Neural cell (in vitro differentiated cells): ENCODE measurements around the gene SLC22A14. TPM values are rescaled to one million over a fixed set of nuclear protein-coding genes. Genes with fewer than 3 reads are reported as not detected.

Source experiments
- H2AFZ ChIP-seq: fragments of 200-600, 300-800 bp; sonication (generic), shearing (Covaris generic); 2 replicates; pipeline ENCODE4 v1.6.0; 2014; ENCODE audit warnings: low read depth, mild to moderate bottlenecking, antibody characterized with exemption, low read length, moderate library complexity
- H3F3A ChIP-seq: fragments of 200-600 bp; shearing (Covaris generic); 2 replicates; pipeline ENCODE4 v1.6.1; 2016; ENCODE audit warnings: mild to moderate bottlenecking, moderate library complexity, mixed read lengths, antibody characterized with exemption, low read length; ENCODE audit not compliant: insufficient read depth, poor library complexity, severe bottlenecking
- H3K27ac ChIP-seq: fragments of 200-600, 300-800 bp; sonication (generic), shearing (Covaris generic); 2 replicates; pipeline ENCODE4 v1.5.1; 2014; ENCODE audit warnings: mild to moderate bottlenecking, low read length, moderate library complexity
- H3K27me3 ChIP-seq: fragments of 300-800, 200-600 bp; sonication (generic), shearing (Covaris generic); 2 replicates; pipeline ENCODE4 v1.6.0; 2014; ENCODE audit warnings: mild to moderate bottlenecking, low read depth, low read length, moderate library complexity; ENCODE audit not compliant: insufficient read depth
- H3K36me3 ChIP-seq: fragments of 300-800, 200-600 bp; sonication (generic), shearing (Covaris generic); 2 replicates; pipeline ENCODE4 v1.5.1; 2014; ENCODE audit warnings: mild to moderate bottlenecking, antibody characterized with exemption, low read length, moderate library complexity; ENCODE audit not compliant: insufficient read depth
- H3K4me2 ChIP-seq: fragments of 300-800, 200-600 bp; sonication (generic), shearing (Covaris generic); 2 replicates; pipeline ENCODE4 v1.6.0; 2014; ENCODE audit warnings: mild to moderate bottlenecking, low read length
- H3K4me3 ChIP-seq: fragments of 300-800, 200-600 bp; sonication (generic), shearing (Covaris generic); 2 replicates; pipeline ENCODE4 v1.5.1; 2014; ENCODE audit warnings: mild to moderate bottlenecking, low read length, moderate library complexity
- H3K79me2 ChIP-seq: fragments of 200-600 bp; shearing (Covaris generic); replicated peaks from 2 replicates; pipeline ENCODE4 v1.6.0; 2014; ENCODE audit warnings: mild to moderate bottlenecking, low read length, moderate library complexity; ENCODE audit not compliant: insufficient read depth
- H3K9ac ChIP-seq: fragments of 300-800, 200-600 bp; sonication (generic), shearing (Covaris generic); 2 replicates; pipeline ENCODE4 v1.6.1; 2016; ENCODE audit warnings: mild to moderate bottlenecking, low read length, mixed read lengths
- H3K9me2 ChIP-seq: fragments of 200-600 bp; shearing (Covaris generic); 2 replicates; pipeline ENCODE4 v1.6.1; 2016; ENCODE audit warnings: mild to moderate bottlenecking, low read length, mixed read lengths; ENCODE audit not compliant: insufficient read depth
- H3K9me3 ChIP-seq: fragments of 200-600, 300-800 bp; sonication (generic), shearing (Covaris generic); 2 replicates; pipeline ENCODE4 v1.6.1; 2016; ENCODE audit warnings: mild to moderate bottlenecking, mixed run types, low read length, moderate library complexity, mixed read lengths
- H4K20me1 ChIP-seq: fragments of 200-600 bp; shearing (Covaris generic); 2 replicates; pipeline ENCODE4 v1.6.1; 2016; ENCODE audit warnings: mild to moderate bottlenecking, mixed run types; ENCODE audit not compliant: insufficient read depth
- CTCF ChIP-seq: fragments of 450-650 bp; IDR thresholded peaks from 2 replicates; pipeline ENCODE4 v1.5.1; 2014; ENCODE audit warnings: antibody characterized with exemption, mild to moderate bottlenecking, moderate library complexity; ENCODE audit not compliant: poor library complexity, severe bottlenecking
- EP300 ChIP-seq: fragments of 450-650 bp; conservative IDR thresholded peaks from 2 replicates; pipeline ENCODE4 v1.6.1; 2014; ENCODE audit warnings: antibody characterized with exemption, mild to moderate bottlenecking, moderate library complexity; ENCODE audit not compliant: poor library complexity, severe bottlenecking
- EZH2 ChIP-seq: fragments of 200-600, 300-800 bp; shearing (Covaris generic), sonication (generic); IDR thresholded peaks from 2 replicates; pipeline ENCODE4 v1.6.1; 2014; ENCODE audit warnings: antibody characterized with exemption, low read length, borderline replicate concordance, mild to moderate bottlenecking; ENCODE audit not compliant: insufficient read depth, poor library complexity, severe bottlenecking
- MXI1 ChIP-seq: fragments of 450-650 bp; conservative IDR thresholded peaks from 2 replicates; pipeline ENCODE4 v1.6.1; 2014; ENCODE audit warnings: antibody characterized with exemption, mild to moderate bottlenecking; ENCODE audit not compliant: poor library complexity, severe bottlenecking
- POLR2AphosphoS5 ChIP-seq: IDR thresholded peaks from 2 replicates; pipeline ENCODE4 v1.6.1; 2012
- RAD21 ChIP-seq: fragments of 450-650 bp; conservative IDR thresholded peaks from 2 replicates; pipeline ENCODE4 v1.6.1; 2014; ENCODE audit warnings: antibody characterized with exemption, mild to moderate bottlenecking, moderate library complexity
- REST ChIP-seq: IDR thresholded peaks from 2 replicates; pipeline ENCODE4 v1.6.1; 2012; ENCODE audit warnings: borderline replicate concordance
- SMC3 ChIP-seq: fragments of 450-650 bp; conservative IDR thresholded peaks from 2 replicates; pipeline ENCODE4 v1.6.1; 2014; ENCODE audit warnings: antibody characterized with exemption, mild to moderate bottlenecking, moderate library complexity; ENCODE audit not compliant: poor library complexity
- TAF1 ChIP-seq: IDR thresholded peaks from 2 replicates; pipeline ENCODE4 v1.6.1; 2012; ENCODE audit warnings: low read depth
- polyA plus RNA-seq: library from polyadenylated mRNA; depleted of rRNA; stranded (reverse); fragments of >200 nt; gene quantifications from 2 replicates; pipeline ENCODE4 v1.2.3, GENCODE V29; 2014

Gene SLC22A14
- polyA plus RNA-seq, 1 donor from 2014 or later = 0.25 TPM

GRCh38 chr3:38364721-38365400 lies 82.8 kb downstream of the SLC22A14 start:
- TF ChIP-seq POLR2AphosphoS5 (no peak), TAF1 (no peak), CTCF (no peak), RAD21 (no peak), REST (no peak), EZH2 (no peak), EP300 (no peak), SMC3 (no peak), MXI1 (no peak)
- H3K9me3 ChIP-seq = no peaks in the 10 kb centered on the region
- H3K4me3 ChIP-seq = no peak overlapping the region
- H3K79me2 ChIP-seq = no peaks in the 10 kb centered on the region
- H3F3A ChIP-seq = no peaks in the 10 kb centered on the region
- H4K20me1 ChIP-seq = no peaks in the 10 kb centered on the region
- no peak overlapping the region for H2AFZ ChIP-seq
- H3K4me2 ChIP-seq = no peak overlapping the region
- H3K9me2 ChIP-seq = no peaks in the 10 kb centered on the region
- no peaks in the 10 kb centered on the region for H3K36me3 ChIP-seq
- H3K27ac ChIP-seq = no peak overlapping the region
- H3K27me3 ChIP-seq = no peaks in the 10 kb centered on the region
- no peak overlapping the region for H3K9ac ChIP-seq

- Histone ChIP-seq H3K4me3 (no peak overlapping the region), H3K27ac (no peak overlapping the region), H2AFZ (no peak overlapping the region), H3F3A (no peaks in the 10 kb centered on the region), H3K9ac (no peak overlapping the region), H3K4me2 (no peak overlapping the region), H3K9me2 (no peaks in the 10 kb centered on the region), H3K9me3 (no peaks in the 10 kb centered on the region), H4K20me1 (no peaks in the 10 kb centered on the region), H3K27me3 (no peaks in the 10 kb centered on the region), H3K36me3 (no peaks in the 10 kb centered on the region), H3K79me2 (no peaks in the 10 kb centered on the region)
- no peak for TF ChIP-seq EP300
- TF ChIP-seq RAD21 = no peak
- no peak for TF ChIP-seq POLR2AphosphoS5
Measured at GRCh38 chr3:38365469-38366062, 83.5 kb downstream of the SLC22A14 start.
